GM18861 (cell line): Measurements from ENCODE around the gene TAS2R46.
"Not testable (repeated sequence)": the region's sequence is repeated elsewhere in the genome, so short reads cannot be mapped to it uniquely, and the experiment has no call there.

ENCODE experiments used
- ATAC-seq: cut with Tn5 transposase; IDR thresholded peaks from one replicate; pipeline ENCODE4 v1.9.1; 2021; ENCODE audit not compliant: unreplicated experiment

TAS2R46 gene

GRCh38 chr12:11062194-11062593, at the start of gene TAS2R46:
Gene TAS2R46, minus strand, starts transcription at chr12:11062294. Its CDS starts 0 bp downstream, at chr12:11062294.
- not testable (repeated sequence) for ATAC-seq

- ATAC-seq, result not testable (repeated sequence)
Observed at GRCh38 chr12:11111213-11111612, 49.1 kb upstream of the TAS2R46 start.

- no peak for ATAC-seq
Observed at GRCh38 chr12:11108862-11109261, 46.8 kb upstream of the TAS2R46 start.

- ATAC-seq, result no peak
Observed at GRCh38 chr12:11107719-11108118, 45.6 kb upstream of the TAS2R46 start.

GRCh38 chr12:11106288-11106687, 44.2 kb upstream of the TAS2R46 start:
- no peak for ATAC-seq

GRCh38 chr12:11105546-11105945, 43.5 kb upstream of the TAS2R46 start:
- ATAC-seq, result no peak

GRCh38 chr12:11094910-11095309, 32.8 kb upstream of the TAS2R46 start:
- peak; percentile 86 for ATAC-seq

GRCh38 chr12:11092128-11092527, 30.0 kb upstream of the TAS2R46 start, which contains the start of gene TAS2R43:
Gene TAS2R43, minus strand, starts transcription at chr12:11092313. Its CDS starts 84 bp downstream, at chr12:11092229.
- no peak for ATAC-seq

- ATAC-seq, result no peak
Observed at GRCh38 chr12:11089246-11089645, 27.2 kb upstream of the TAS2R46 start.

GRCh38 chr12:11085419-11085818, 23.3 kb upstream of the TAS2R46 start:
- peak; percentile 83 for ATAC-seq

GRCh38 chr12:11081987-11082386, 19.9 kb upstream of the TAS2R46 start:
- ATAC-seq, result no peak

- no peak for ATAC-seq
Observed at GRCh38 chr12:11078246-11078645, 16.2 kb upstream of the TAS2R46 start.

- ATAC-seq, result peak; percentile 72
Observed at GRCh38 chr12:11075642-11076041, 13.5 kb upstream of the TAS2R46 start.

- no peak for ATAC-seq
Observed at GRCh38 chr12:11071414-11071813, 9.3 kb upstream of the TAS2R46 start.

- no peak for ATAC-seq
Observed at GRCh38 chr12:11070999-11071398, 8.9 kb upstream of the TAS2R46 start.

- no peak for ATAC-seq
Observed at GRCh38 chr12:11069854-11070365, 7.8 kb upstream of the TAS2R46 start.

GRCh38 chr12:11067514-11067913, 5.4 kb upstream of the TAS2R46 start:
- no peak for ATAC-seq

GRCh38 chr12:11059784-11060183, 2.3 kb downstream of the TAS2R46 start:
- no peak for ATAC-seq

- no peak for ATAC-seq
Observed at GRCh38 chr12:11059041-11059440, 3.1 kb downstream of the TAS2R46 start.

GRCh38 chr12:11055306-11055705, 6.8 kb downstream of the TAS2R46 start:
- ATAC-seq, result no peak

- ATAC-seq, result not testable (repeated sequence)
Observed at GRCh38 chr12:11049806-11050531, 12.1 kb downstream of the TAS2R46 start.

- ATAC-seq, result not testable (repeated sequence)
Observed at GRCh38 chr12:11041366-11041765, 20.7 kb downstream of the TAS2R46 start.

GRCh38 chr12:11040162-11040561, 21.9 kb downstream of the TAS2R46 start:
- no peak for ATAC-seq
